GM19324 (cell line): Measurements from ENCODE around the gene ATP2A1.
"Not testable (repeated sequence)": the region's sequence is repeated elsewhere in the genome, so short reads cannot be mapped to it uniquely, and the experiment has no call there.

Experiments used
- ATAC-seq: cut with Tn5 transposase; IDR thresholded peaks from one replicate; pipeline ENCODE4 v1.9.1; 2021; ENCODE audit warnings: mild to moderate bottlenecking, moderate library complexity; ENCODE audit not compliant: unreplicated experiment, low FRiP score

ATP2A1 gene

DNA sequence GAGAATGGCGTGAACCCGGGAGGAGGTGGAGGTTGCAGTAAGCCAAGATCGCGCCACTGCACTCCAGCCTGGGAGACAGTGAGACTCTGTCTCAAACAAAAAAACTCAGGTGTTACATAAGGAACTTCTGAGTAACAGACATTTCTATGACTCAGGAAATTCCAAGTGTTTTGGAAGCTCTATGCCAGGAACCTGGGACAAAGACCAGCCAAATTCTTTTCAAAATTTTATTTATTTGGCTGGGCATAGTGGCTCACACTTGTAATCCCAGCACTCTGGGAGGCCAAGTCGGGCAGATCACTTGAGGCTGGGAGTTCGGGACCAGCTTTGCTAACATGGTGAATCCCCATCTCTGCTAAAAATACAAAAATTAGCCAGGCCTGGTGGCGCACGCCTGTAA lies 19.9 kb upstream of the ATP2A1 start:
- no peak for ATAC-seq

DNA sequence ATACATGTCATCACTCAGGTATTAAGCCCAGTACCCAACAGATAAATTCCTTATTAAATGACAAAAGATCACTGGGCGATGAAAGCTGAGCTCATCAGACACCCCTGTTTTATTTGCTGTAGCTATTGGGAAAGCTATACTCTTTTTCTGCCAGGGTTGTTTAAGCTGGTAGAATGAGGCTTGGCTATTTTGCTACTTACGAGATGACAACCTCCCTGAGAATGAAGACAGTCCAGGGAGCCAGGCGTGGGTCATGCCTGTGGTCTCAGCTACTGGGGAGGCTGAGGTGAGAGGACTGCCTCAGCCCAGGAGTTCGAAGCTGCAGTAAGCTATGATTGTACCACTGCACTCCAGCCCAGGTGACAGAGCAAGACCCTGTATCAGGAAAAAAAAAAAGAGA lies 19.0 kb upstream of the ATP2A1 start:
- ATAC-seq = no peak

DNA sequence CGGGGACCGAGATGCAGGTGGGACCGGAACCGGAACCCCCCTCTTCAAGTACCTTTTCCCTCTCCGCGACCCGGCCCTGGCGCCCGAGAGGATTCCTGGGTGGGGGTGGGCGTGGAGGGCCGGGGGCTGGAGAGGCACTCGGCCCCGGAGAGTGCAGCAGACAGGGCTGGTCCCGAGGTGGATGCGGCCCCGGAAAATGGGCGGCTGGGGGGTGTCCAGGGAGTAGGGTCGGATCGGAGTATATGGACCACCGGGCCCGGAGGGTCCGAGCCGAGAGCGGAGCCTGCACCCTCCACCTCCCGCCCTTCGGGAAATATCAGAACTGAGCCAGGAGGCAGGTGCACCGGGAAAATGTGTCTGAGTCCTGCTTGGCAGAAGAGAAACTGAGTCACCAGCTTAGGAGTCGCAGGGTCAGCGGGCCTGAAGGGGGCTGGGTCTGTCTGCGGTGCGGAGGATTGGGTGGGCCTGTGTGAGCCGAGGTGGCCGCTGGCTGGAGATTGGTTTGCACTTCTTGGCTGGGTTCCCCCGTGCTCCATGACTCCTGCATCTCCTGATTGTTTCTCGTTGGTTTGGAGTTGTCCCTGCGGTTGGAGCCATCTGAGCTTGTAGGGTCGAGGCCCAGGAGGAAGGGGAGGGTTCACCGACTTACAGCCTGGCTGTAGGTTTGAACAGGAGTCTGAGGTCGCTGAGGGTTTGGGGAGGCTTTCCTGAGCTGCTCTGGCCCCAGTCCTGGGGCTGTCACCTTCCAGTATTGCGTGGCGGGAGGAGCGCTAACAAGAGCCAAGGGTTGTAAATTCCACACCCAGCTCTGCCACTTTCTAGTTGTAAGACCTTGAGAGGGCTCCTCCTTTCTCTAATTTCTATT lies 14.1 kb upstream of the ATP2A1 start:
- peak; percentile 7 for ATAC-seq

- no peak for ATAC-seq
Measured at GRCh38 chr16:28865001-28865688, 13.1 kb upstream of the ATP2A1 start.

GRCh38 chr16:28865722-28866453 lies 12.4 kb upstream of the ATP2A1 start:
- ATAC-seq = no peak

GRCh38 chr16:28866454-28866804 lies 11.9 kb upstream of the ATP2A1 start:
- ATAC-seq = no peak

- ATAC-seq = no peak
Measured at GRCh38 chr16:28867241-28867640, 11.0 kb upstream of the ATP2A1 start.

GRCh38 chr16:28867646-28868045 lies 10.6 kb upstream of the ATP2A1 start:
- not testable (repeated sequence) for ATAC-seq

GRCh38 chr16:28869201-28869600 lies 9.1 kb upstream of the ATP2A1 start:
- no peak for ATAC-seq

DNA sequence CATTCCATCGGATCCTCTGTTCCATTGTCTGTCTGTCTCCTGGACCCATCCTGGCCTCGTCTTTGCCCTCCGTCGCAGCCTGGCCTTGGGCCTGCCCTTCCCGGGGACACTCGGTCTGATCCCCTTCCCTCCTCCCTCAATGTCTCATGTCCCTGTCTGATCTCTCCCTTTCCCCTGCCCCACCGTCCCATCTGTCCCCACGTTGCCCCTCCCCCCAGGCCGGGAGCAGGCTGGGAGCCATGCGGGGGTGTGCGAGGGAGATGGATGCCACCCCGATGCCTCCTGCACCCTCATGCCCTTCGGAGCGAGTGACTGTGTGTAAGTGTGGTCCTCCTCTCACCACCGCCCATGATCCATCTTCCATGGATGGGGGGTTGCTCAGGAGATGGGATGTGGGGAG lies 5.3 kb upstream of the ATP2A1 start:
- no peak for ATAC-seq

DNA sequence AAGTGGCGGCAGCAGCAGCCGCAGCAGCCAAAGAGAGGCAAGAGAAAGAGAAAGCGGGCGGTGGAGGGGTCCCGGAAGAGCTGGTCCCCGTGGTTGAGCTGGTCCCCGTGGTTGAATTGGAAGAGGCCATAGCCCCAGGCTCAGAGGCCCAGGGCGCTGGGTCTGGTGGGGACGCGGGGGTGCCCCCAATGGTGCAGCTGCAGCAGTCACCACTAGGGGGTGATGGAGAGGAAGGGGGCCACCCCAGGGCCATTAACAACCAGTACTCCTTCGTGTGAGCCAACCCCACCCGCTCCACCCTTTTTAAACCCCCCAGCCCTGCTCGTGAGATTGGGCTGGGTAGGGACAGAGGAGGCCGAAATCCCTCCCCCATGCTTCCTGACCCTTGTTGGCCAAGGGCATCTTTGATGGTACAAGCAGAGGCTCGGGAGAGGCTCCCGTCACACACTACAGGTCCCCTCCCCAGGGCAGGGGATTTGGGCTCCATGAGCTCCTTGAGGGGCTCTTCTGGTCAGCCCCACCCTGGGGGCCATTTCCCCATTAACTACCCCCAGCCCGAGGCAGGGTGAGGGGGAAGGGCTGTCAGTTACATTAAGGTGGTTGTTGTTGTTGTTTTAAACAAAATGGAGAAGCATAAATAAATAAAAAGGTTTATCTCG lies 4.6 kb upstream of the ATP2A1 start:
- ATAC-seq = no peak

GRCh38 chr16:28874406-28874805 lies 3.9 kb upstream of the ATP2A1 start:
- ATAC-seq = no peak

GRCh38 chr16:28875134-28876018 lies 2.9 kb upstream of the ATP2A1 start:
- no peak for ATAC-seq

DNA sequence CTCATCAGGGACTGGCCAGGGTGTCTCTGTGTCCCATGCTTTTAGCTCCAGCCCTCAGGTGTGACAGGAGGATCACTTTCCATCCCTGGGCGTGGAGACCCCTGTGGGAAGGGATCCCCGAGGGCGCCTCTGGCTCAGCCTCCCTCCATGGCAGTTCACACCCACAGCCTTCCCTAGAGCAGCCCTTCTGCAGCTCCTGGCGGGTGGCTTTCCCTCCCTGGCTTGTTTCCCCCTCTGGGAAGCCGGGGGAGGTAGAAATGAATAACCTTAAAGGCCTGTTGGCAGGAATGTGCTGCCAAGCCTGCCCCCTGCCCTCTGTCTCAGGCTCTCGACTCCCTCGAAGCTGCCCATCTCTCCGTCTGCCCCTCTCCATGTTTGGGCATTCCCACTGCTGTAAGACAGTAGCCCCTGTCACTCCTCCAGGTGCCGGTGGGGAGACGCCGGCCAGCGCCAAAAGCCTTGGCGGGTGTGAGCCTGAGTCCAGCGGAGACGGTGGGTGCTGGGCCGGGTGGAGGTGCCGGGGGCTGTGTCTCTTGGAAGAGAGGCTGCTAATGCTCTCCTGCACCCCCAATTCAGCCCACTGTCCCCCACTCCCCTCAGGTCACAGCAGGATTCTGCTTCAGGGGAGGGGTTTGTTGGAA lies 2.1 kb upstream of the ATP2A1 start:
- no peak for ATAC-seq

- no peak for ATAC-seq
Measured at GRCh38 chr16:28876973-28877654, 1.2 kb upstream of the ATP2A1 start.

DNA sequence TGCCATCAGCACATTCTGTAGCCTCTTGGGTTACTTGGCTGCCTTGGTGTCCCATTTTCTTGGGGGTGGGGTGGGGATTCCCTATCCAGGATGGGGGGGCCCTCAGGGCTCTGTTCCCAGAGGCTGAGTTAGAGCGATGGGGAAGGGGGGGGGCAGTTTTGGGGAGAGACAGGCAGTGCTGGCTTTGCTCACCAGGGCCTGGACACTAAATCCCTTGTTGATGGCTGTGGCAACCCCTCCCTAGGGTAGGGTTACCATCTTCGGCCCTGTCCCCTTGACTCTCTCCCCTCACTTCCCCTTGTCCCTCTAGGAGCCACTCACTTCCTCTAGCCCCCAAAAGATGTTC lies 660 bp upstream of the ATP2A1 start:
- ATAC-seq = no peak

DNA sequence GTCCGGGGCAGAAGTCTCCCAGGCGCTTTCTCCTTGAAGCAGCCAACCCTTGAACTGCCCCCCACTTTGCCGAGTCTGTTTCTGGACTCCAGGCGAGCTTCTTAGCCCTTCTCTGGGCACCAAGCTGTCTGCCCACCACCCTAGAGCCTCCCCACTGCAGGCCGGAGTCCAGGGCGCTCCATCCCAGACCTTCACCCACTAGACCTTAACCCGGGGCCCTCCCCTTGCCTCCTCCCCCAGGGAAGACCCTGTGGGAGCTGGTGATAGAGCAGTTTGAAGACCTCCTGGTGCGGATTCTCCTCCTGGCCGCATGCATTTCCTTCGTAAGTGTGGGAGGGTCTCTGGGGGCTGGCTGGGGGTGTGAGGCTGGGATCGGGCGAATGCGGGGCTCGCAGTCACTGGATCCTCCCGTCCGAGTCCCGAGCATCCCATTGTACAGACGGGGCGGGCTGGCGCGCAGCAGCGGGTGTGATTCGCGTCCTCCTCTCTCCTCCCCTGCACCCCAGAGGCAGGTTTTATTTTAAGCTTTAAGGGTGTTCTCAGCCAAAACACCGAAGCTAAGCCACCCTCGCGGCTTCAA lies 1.1 kb downstream of the ATP2A1 start:
- peak; percentile 34 for ATAC-seq

GRCh38 chr16:28879841-28880588 lies 1.7 kb downstream of the ATP2A1 start:
- peak; percentile 87 for ATAC-seq
